ENCODE data around the gene SNRNP25. TPM values are rescaled to one million over a fixed set of nuclear protein-coding genes. Genes with fewer than 3 reads are reported as not detected.

SNRNP25 gene
- 10 to 100 TPM; 15.1 to 17.3 TPM for total RNA-seq
- 10 to 100 TPM; 18.1 to 22.2 TPM for polyA plus RNA-seq

DNA sequence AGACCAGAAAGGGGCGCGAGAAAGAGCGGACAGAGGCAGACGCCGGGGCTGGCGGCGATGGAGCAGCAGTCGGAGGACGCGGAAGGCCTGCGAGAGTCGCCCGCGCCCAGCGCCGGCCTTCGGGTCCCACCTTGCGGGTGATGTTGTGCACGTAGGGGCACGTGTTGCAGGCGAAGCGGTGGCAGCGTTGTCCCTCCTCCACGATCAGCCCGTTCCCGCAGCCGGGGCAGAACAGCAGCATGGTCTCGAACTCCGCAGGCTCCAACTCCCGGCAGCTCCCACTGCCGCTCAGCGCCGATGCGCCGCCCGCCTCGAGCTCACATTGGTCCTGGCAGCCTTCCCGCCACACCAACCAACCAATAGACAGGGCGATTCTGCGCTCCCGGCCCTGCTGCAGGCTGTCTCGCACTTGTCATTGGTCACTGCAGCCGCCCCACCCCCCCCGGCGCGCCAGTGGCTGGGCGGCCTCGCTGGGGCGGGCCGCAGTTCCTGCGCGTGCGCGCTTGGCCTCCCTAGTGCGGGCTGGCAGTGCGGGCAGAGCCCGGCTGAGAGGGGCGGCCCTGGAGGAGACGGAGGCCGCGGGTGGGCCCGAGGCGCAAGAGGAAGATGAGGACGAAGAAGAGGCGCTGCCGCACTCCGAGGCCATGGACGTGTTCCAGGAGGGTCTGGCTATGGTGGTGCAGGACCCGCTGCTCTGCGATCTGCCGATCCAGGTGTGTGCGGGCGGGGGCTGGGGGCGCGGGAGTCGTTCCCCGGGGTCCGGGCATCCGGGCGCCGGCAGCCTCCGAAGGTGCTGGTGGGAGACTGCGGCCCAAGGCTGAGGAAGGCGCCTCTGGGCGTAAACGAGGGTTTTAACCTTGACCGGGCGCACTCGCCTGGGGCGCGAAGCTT, at the start of gene SNRNP25, which contains the start of gene POLR3K:
Gene SNRNP25, plus strand, starts transcription at position 483 of the 891 bp plus-strand sequence. Its CDS starts 189 bp downstream, at position 672.
Gene POLR3K, minus strand, starts transcription at position 263 of the 891 bp plus-strand sequence. Its CDS starts 22 bp downstream, at position 241.
- Histone ChIP-seq H3K4me1 (ENCODE audit: control insufficient read depth in 4 of 4, insufficient read depth in 4 of 4, low read length in 3 of 4) (peaks cover 0 to 14% (median 7%) of the 10 kb centered on the region in 4 donors), H3K27ac (ENCODE audit: low read depth in 1 of 2, low read length in 2 of 2) (peak within 1 kb of the TSS; percentile 2 to 48), H3K9ac (ENCODE audit: low read depth in 1 of 2, low read length in 2 of 2) (peak within 1 kb of the TSS in 1 of 2 donors; percentile 79), H3K9me3 (ENCODE audit: control insufficient read depth in 4 of 4, low read length in 3 of 4) (no peaks in the 10 kb centered on the region), H3K4me3 (ENCODE audit: low read depth in 1 of 3, low read length in 3 of 3) (peak within 1 kb of the TSS; percentile 78 to 86 (median 84)), H3K27me3 (ENCODE audit: control insufficient read depth in 4 of 4, insufficient read depth in 4 of 4, low read length in 3 of 4) (no peaks in the 10 kb centered on the region), H3K36me3 (ENCODE audit: control insufficient read depth in 4 of 4, insufficient read depth in 3 of 4, low read depth in 1 of 4, low read length in 3 of 4) (peaks cover 5 to 26% (median 9%) of the 10 kb centered on the region in 4 donors)
- under 1% methylated on average over 91 of the region's 91 CpGs for WGBS
- DNase-seq (ENCODE audit: low spot score): peak; percentile 98
- no peak for TF ChIP-seq RXRA (IDR thresholded peaks at IDR 0.05)
- peak; percentile 76 for TF ChIP-seq SP1 (IDR thresholded peaks at IDR 0.05)
- TF ChIP-seq GABPA (IDR thresholded peaks at IDR 0.05 in 1 of 2, conservative IDR thresholded peaks at IDR 0.05 in 1 of 2): peak in 1 of 2 donors; percentile 4

DNA sequence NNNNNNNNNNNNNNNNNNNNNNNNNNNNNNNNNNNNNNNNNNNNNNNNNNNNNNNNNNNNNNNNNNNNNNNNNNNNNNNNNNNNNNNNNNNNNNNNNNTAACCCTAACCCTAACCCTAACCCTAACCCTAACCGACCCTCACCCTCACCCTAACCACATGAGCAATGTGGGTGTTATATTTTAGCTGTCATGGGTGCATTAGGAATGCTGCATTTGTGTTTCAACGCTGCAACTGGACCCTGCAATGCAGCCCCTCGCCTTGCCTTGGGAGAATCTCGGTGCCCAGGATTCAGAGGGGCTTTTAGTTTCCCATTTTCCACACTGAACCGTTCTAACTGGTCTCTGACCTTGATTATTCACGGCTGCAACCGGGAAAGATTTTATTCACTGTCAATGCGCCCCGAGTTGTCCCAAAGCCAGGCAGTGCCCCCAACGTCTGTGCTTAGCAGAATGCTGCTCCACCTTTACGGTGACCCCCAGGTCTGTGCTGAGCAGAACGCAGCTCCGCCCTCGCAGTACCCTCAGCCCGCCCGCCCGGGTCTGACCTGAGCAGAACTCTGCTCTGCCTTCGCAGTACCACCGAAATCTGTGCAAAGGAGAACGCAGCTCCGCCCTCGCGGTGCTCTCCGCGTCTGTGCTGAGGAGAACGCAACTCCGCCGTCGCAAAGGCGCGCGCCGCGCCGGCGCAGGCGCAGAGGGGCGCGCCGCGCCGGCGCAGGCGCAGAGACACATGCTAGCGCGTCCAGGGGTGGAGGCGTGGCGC, 43.5 kb upstream of the SNRNP25 start:
- no peaks in the 10 kb centered on the region for H3K4me1 ChIP-seq (ENCODE audit: control insufficient read depth in 4 of 4, insufficient read depth in 4 of 4, low read length in 3 of 4)
- H3K27ac ChIP-seq (ENCODE audit: low read depth in 1 of 2, low read length in 2 of 2): no peak overlapping the region
- no peak for TF ChIP-seq TAF1 (conservative IDR thresholded peaks at IDR 0.05)
- TF ChIP-seq HNF4A (conservative IDR thresholded peaks at IDR 0.05): no peak
- TF ChIP-seq FOXA1 (IDR thresholded peaks at IDR 0.05): no peak
- TF ChIP-seq HNF4G (IDR thresholded peaks at IDR 0.05): no peak
- TF ChIP-seq, protein P1, sequence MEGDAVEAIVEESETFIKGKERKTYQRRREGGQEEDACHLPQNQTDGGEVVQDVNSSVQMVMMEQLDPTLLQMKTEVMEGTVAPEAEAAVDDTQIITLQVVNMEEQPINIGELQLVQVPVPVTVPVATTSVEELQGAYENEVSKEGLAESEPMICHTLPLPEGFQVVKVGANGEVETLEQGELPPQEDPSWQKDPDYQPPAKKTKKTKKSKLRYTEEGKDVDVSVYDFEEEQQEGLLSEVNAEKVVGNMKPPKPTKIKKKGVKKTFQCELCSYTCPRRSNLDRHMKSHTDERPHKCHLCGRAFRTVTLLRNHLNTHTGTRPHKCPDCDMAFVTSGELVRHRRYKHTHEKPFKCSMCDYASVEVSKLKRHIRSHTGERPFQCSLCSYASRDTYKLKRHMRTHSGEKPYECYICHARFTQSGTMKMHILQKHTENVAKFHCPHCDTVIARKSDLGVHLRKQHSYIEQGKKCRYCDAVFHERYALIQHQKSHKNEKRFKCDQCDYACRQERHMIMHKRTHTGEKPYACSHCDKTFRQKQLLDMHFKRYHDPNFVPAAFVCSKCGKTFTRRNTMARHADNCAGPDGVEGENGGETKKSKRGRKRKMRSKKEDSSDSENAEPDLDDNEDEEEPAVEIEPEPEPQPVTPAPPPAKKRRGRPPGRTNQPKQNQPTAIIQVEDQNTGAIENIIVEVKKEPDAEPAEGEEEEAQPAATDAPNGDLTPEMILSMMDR (IDR thresholded peaks at IDR 0.05; ENCODE audit: low read depth, low read length, missing input control): no peak
- TF ChIP-seq FOXA2 (IDR thresholded peaks at IDR 0.05): no peak
- TF ChIP-seq, protein P2, sequence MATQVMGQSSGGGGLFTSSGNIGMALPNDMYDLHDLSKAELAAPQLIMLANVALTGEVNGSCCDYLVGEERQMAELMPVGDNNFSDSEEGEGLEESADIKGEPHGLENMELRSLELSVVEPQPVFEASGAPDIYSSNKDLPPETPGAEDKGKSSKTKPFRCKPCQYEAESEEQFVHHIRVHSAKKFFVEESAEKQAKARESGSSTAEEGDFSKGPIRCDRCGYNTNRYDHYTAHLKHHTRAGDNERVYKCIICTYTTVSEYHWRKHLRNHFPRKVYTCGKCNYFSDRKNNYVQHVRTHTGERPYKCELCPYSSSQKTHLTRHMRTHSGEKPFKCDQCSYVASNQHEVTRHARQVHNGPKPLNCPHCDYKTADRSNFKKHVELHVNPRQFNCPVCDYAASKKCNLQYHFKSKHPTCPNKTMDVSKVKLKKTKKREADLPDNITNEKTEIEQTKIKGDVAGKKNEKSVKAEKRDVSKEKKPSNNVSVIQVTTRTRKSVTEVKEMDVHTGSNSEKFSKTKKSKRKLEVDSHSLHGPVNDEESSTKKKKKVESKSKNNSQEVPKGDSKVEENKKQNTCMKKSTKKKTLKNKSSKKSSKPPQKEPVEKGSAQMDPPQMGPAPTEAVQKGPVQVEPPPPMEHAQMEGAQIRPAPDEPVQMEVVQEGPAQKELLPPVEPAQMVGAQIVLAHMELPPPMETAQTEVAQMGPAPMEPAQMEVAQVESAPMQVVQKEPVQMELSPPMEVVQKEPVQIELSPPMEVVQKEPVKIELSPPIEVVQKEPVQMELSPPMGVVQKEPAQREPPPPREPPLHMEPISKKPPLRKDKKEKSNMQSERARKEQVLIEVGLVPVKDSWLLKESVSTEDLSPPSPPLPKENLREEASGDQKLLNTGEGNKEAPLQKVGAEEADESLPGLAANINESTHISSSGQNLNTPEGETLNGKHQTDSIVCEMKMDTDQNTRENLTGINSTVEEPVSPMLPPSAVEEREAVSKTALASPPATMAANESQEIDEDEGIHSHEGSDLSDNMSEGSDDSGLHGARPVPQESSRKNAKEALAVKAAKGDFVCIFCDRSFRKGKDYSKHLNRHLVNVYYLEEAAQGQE (IDR thresholded peaks at IDR 0.05): no peak
- no peak for TF ChIP-seq SP1 (IDR thresholded peaks at IDR 0.05)
- H3K9me3 ChIP-seq (ENCODE audit: control insufficient read depth in 4 of 4, low read length in 3 of 4): no peaks in the 10 kb centered on the region
- no peaks in the 10 kb centered on the region for H3K36me3 ChIP-seq (ENCODE audit: control insufficient read depth in 4 of 4, insufficient read depth in 3 of 4, low read depth in 1 of 4, low read length in 3 of 4)
- DNase-seq (ENCODE audit: low spot score): no peak
- no peaks in the 10 kb centered on the region for H3K27me3 ChIP-seq (ENCODE audit: control insufficient read depth in 4 of 4, insufficient read depth in 4 of 4, low read length in 3 of 4)
- H3K4me3 ChIP-seq (ENCODE audit: low read depth in 1 of 3, low read length in 3 of 3): no peak overlapping the region
- no peak overlapping the region for H3K9ac ChIP-seq (ENCODE audit: low read depth in 1 of 2, low read length in 2 of 2)
- WGBS: 65% methylated on average over 48 of the region's 48 CpGs

All from liver (tissue), 9 donors.